Measurements from ENCODE around the gene BMP7.

DNA sequence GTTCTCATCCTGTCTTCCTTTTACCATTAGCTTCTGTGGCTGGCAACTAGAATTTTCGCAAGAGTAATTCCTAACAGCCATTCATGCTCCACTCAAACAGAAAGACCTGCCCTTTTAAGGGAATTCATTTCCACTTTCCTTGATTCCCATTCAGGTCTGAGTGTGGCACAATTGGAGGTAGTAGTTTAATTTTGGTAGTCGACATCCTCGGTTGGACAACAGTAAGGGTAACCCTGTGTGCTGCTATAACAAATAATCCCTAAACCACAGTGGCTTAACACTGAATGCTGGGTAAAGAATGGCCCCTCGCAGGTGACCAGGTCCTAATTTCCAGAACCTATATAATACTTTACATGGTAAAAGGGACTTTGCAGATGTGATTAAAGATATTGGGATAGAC, 142.9 kb downstream of the BMP7 start:
- TF ChIP-seq POLR2AphosphoS5 (IDR thresholded peaks at IDR 0.05; ENCODE audit: low read depth, low read length) (no peak), POLR2A (IDR thresholded peaks at IDR 0.05; ENCODE audit: low read depth, low read length) (no peak), SPI1 (IDR thresholded peaks at IDR 0.05; ENCODE audit: low read depth, low read length) (no peak), PAX5 (IDR thresholded peaks at IDR 0.05; ENCODE audit: insufficient read depth, low read length, severe bottlenecking) (no peak), TAF1 (IDR thresholded peaks at IDR 0.05; ENCODE audit: low read depth, low read length) (no peak)

Measured in GM12891 (cell line).